T-helper 22 cell (primary cell): ENCODE results near the gene MBNL1.
"Not testable (repeated sequence)": the region's sequence is repeated elsewhere in the genome, so short reads cannot be mapped to it uniquely, and the experiment has no call there.

ENCODE experiments used
- DNase-seq: peaks from one replicate; pipeline ENCODE4 v3.0.0-alpha.2; 2020; ENCODE audit warnings: low read depth

The MBNL1 gene

GRCh38 chr3:152350139-152350538 lies 81.4 kb downstream of the MBNL1 start:
- DNase-seq, result no peak

GRCh38 chr3:152350776-152351175 lies 82.0 kb downstream of the MBNL1 start:
- no peak for DNase-seq

- DNase-seq, result no peak
Observed at GRCh38 chr3:152352554-152352953, 83.8 kb downstream of the MBNL1 start.

- no peak for DNase-seq
Observed at GRCh38 chr3:152353578-152353977, 84.8 kb downstream of the MBNL1 start.

- DNase-seq, result no peak
Observed at GRCh38 chr3:152355744-152356665, 87.3 kb downstream of the MBNL1 start.

- no peak for DNase-seq
Observed at GRCh38 chr3:152356870-152357276, 88.1 kb downstream of the MBNL1 start.

- DNase-seq, result no peak
Observed at GRCh38 chr3:152357587-152357986, 88.9 kb downstream of the MBNL1 start.

- DNase-seq, result no peak
Observed at GRCh38 chr3:152359385-152360248, 90.9 kb downstream of the MBNL1 start.

- no peak for DNase-seq
Observed at GRCh38 chr3:152360302-152360701, 91.6 kb downstream of the MBNL1 start.

GRCh38 chr3:152360966-152361365 lies 92.2 kb downstream of the MBNL1 start:
- DNase-seq, result no peak

- DNase-seq, result no peak
Observed at GRCh38 chr3:152362086-152362485, 93.4 kb downstream of the MBNL1 start.

- DNase-seq, result no peak
Observed at GRCh38 chr3:152364237-152364636, 95.5 kb downstream of the MBNL1 start.

GRCh38 chr3:152365126-152365525 lies 96.4 kb downstream of the MBNL1 start:
- no peak for DNase-seq

GRCh38 chr3:152365766-152366593 lies 97.3 kb downstream of the MBNL1 start:
- no peak for DNase-seq

GRCh38 chr3:152367192-152367591 lies 98.5 kb downstream of the MBNL1 start:
- not testable (repeated sequence) for DNase-seq

- not testable (repeated sequence) for DNase-seq
Observed at GRCh38 chr3:152372633-152373032, 103.9 kb downstream of the MBNL1 start.

- DNase-seq, result no peak
Observed at GRCh38 chr3:152373379-152373778, 104.7 kb downstream of the MBNL1 start.

GRCh38 chr3:152374262-152374990 lies 105.7 kb downstream of the MBNL1 start:
- no peak for DNase-seq

- no peak for DNase-seq
Observed at GRCh38 chr3:152375546-152375945, 106.8 kb downstream of the MBNL1 start.

- DNase-seq, result no peak
Observed at GRCh38 chr3:152376351-152377183, 107.8 kb downstream of the MBNL1 start.
